IPS-11a (cell line): ENCODE data around the gene AGAP2.

Source experiments
- H3K4me3 ChIP-seq: one replicate; pipeline ENCODE4 v1.5.1; 2013; ENCODE audit warnings: low read depth, low read length, control low read depth

The AGAP2 gene

DNA sequence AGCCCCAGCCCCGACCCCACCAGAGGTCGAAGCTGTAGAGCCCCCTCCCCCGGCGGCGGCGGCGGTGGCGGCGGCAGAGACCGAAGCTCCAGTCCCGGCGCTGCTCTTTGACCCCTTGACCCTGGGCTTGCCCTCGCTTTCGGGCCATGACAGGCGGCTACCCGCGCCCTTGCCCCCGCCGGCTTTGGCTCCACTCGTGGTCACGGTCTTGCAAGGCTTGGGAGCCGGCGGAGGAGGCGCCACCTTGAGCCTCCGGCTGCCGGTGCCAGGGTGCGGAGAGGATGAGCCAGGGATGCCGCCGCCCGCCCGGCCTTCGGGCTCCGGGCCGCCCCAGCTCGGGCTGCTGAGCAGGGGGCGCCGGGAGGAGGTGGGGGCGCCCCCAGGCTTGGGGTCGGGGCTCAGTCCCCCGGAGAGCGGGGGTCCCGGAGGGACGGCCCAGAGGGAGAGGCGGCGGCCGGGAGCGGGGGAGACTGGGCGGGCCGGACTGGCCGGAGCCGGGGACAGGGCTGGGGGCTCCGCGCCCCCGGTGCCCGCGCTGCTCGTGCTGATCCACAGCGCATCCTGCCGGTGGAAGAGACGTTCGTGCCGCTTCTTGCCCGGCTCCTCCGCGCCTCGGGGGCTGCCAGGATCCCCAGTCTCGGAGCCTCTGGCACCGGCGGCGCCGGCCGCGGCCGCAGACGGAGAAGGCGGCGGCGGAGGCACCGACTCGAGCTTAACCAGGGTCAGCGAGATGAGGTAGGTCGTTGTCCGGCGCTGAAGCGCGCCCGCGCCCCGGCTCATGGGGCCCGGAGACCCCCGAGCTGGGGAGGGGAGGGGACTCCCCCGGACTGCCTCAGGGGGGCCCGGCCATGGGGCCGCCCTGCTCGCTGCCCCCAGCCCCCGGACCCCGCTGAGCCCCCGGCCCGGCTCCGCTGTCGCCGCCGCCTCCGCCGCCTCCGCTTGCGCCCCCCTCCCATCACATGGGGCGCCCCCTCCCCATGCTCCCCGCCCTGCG lies 778 bp downstream of the AGAP2 start:
- peak overlapping the region; percentile 8 for H3K4me3 ChIP-seq

DNA sequence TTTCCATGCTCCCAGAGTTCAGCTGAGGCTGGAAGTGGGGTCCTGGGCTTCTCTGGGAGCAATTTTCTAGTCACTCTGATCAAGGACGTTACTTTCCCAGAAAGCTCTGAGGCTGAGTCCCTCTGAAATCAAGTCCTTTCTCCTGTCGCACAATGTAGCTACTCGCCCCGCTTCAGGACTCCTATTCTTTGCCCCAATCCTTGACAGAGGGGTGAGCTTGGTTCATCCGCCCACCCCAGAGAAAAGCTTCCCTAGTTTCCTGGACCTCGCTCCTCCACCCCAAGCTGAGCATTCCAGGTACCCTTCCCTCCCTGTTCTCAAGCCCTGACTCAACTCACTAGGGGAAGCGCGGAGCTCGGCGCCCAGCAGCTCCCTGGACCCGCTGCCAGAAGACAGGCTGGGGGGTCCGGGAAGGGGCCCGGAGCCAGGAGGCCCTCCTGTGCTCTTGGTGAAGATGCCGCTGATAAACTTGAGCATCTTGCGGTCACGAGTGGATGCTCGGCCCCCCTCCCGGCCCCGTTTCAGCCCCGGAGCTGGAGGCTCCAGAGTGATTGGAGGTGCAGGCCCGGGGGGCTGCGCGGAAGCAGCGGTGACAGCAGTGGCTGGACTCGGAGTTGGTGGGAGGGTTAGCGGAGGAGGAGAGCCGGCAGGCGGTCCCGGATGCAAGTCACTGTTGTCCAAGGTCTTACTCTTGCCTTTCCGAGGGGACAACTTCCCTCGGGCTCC lies 1.6 kb downstream of the AGAP2 start:
- no peak overlapping the region for H3K4me3 ChIP-seq

DNA sequence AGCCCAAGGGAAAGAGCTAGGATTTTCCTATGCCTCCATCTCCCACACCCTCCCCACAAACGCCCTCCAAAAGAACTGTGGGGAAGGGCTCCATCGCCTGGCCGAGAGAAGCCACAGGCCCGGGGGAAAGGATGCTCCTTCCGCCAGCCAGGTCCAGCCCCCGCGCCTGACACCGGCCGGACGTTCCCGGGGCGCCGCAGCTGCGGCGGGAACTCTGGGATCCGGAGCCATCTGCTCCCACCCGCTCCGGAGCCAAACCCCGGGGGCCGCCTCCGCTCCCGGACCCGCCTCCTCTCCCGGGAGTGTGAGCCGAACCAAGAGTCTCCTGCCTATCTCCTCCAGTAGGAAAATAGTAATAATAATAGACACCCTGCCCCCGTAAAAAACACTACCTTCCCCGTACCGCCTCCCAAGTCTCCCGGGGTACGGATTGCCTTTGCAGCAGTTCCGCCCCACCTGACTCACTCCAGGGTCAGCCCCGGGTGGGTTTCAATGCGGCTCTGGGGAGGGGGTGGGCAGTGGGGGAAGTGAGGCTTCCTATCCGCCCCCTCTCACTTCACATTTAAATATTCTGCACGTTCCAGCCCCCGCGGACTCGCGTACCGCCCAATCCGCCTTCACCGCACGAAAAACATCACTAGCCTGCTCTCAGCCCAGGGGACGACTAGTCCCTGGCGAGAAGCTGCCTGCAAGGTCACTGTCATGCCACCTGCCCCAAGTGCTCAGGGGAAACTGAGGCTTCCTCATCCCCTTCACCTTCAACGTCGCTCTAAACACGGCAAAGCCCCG lies 2.4 kb downstream of the AGAP2 start:
- peak overlapping the region; percentile 17 for H3K4me3 ChIP-seq

DNA sequence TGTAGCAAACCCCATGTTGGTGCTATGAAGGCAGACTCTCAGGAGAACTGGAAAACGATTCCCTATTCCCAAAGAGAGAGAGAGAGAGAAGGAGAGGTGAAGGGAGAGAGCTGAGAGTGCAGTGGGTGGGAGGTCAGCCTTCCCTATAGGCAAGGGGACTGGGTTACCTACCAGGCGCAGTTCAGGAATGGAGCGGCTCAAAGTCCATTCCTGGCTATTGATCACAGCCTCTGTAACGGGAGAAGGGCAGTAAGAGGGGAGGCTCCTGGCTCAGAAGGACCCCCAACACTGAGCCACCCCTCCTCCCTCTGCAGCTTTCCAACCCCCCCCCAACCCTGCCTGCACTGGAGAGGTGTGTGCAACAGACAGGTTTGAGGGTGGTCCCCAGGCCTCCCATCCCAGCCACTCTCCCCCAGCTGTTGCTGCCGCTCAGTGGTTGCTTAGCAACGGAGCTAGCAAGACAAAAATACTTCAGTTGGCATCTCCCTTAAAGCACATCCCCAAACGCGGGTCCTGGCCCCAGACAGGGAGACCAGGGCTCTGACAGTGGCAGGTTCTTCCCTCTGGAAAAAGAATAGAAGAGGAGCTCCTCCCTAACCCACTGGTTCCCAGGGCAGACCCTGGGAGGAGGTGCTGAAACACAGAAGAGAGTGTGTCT lies 3.2 kb downstream of the AGAP2 start:
- peak overlapping the region; percentile 17 for H3K4me3 ChIP-seq

DNA sequence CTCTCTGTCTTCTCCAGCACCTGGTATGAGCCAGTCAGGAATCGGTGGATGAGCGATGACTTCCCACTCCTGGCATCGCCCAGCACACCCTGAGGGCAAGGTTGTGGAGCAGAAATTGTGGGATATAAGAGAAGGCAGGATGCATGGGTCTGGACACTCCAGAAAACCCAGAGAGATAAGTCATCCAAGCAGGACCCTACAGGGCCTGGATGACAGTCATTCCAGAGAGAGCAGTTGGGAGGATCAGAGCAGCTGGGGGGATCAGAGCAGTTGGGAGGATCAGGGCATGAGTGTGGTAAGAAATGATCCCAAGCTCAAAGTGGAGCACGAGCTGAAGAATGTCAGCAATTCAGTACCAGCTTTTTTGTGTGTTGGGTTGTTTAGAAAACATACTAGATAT lies 4.0 kb downstream of the AGAP2 start:
- no peak overlapping the region for H3K4me3 ChIP-seq

DNA sequence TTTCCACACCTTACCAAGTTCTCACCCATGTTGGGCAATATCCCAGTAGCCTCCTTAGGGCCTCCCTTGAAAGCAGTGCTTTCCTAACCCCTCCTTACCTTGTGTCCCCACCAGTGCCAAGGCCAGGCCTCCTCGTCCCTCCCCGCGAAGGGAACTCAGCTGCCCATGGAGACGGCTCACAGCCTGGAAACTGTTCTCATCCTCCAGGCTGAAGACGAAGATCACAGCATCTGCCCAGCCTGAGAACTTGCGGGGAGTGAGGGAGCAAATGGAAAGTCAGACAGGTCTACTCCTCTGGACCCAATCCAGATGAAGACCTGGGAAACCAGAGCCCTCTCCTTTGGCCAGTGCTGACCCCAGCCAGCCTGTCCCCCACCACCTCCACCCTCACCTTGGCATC lies 4.6 kb downstream of the AGAP2 start:
- no peak overlapping the region for H3K4me3 ChIP-seq

DNA sequence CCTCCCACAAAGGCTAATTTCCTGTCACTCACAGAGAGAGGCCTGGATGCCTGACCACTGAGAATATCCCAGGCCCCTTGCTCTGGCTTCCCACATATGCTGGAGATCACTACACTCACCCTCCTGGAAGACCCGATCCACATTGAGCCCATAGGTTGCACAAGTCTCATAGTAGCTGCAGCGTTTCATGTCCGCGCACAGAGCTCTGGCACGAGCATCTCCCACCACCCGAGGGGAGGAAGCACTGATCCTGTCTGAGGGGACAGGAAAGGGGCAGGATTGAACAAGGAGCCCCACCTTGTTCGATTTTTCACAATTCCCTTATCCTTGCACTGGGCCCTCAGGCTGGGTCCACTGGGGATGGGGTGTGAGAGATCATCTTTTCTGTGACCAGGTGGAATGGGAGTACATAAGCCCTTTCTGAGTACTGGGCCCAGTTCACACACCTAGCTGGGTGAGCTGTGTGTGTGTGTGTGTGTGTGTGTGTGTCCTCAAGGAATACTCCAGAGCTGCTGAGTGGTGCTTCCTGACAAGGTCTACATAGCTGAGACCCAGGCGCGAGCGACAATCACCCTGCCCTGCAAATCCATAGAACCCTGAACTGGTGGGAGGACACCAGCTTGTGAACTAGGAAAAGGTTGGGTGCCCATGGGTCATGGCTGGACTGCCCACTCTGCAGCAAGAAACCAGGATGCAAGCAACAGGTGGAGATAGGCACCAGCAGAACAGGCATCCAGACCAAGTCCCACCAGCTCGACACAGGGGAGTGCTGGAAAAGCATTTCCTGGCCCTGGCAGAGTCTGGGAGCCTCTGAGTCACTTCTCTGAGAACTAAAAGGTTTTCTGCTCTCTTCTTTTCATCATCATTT lies 5.6 kb downstream of the AGAP2 start:
- no peak overlapping the region for H3K4me3 ChIP-seq

DNA sequence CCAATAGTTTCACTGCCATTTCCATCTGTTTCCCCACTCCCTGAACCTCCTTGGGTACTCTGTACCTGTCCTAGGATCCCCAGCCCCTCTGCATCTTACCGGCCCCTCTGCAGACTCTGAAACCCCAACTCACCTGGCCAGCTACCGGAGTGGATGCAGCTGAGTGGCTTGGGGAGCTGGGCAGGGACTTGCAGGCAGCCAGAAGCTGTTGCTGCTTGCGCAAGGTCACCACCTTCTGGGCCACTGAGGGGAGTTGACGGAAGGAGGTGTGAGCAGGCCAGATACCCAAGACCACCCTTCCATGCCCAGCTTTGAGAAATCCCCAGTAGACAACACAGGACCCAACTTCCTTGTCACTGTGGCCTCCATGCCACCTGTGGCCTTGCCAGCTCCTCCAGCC lies 6.3 kb downstream of the AGAP2 start:
- H3K4me3 ChIP-seq = no peak overlapping the region

DNA sequence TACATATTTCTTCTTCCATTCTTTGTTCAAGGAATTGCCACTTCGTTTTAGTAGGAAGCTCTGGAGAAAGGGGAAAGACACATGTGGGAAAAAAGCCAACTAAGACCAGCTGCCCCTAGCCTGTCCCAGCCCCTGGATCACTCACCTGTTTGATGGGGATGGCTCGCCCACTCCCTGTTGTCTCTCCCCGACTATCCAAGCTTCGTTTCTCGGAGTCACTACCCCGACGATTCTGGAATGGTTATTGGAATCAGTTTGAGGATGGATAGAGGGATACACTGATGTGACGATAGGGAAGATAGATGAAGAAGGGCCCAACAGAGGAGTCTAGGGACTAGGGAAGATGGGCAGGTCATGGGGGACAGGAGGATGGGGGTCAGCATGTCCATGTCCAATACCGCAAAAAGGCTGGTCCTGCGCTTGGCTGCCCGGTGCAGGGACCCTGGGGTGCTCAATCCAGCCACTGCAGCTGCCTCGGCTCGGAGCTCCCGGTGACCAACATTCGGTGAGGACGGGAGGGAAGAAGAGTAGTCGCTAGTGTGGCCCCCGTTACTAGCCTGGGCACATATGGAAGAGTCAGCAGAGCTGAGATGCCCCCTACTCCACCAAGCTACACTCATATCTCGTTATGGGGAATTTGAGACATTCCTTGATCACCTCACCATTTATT lies 7.0 kb downstream of the AGAP2 start:
- no peak overlapping the region for H3K4me3 ChIP-seq

DNA sequence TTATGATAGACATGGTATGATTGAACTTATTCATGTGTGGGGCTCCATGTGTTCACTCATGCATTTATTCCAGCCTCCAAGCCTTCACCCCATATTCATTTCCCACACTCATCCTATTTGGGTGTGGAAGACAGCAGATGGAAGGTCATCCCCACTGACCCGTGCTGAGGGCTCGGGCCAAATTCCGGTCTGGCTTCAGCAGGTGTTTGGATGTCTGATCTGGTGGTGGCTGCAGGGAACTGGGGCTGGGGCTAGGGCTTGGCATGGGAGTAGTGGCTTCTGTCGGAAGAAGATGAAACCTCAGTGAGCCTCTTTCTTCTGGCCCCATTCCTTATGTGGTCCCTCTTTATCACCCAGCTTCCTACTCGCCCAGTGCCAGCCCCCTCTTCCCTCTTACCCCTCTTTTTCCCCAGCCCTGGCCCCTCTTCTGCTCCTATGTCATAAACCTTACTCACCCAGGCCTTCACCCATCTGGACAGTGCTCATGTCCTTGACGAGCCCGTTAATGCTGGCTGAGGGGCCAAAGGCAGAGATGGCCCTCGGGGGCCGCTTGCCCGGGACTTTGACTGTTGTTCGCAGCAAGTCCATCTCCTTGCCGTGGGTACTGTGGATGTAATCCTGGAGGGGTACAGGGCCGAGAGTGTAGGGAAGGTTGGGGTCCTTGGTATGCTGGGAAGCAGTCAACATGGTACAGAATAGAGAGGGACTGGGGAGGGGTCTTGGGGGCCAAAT lies 8.0 kb downstream of the AGAP2 start:
- H3K4me3 ChIP-seq = no peak overlapping the region

DNA sequence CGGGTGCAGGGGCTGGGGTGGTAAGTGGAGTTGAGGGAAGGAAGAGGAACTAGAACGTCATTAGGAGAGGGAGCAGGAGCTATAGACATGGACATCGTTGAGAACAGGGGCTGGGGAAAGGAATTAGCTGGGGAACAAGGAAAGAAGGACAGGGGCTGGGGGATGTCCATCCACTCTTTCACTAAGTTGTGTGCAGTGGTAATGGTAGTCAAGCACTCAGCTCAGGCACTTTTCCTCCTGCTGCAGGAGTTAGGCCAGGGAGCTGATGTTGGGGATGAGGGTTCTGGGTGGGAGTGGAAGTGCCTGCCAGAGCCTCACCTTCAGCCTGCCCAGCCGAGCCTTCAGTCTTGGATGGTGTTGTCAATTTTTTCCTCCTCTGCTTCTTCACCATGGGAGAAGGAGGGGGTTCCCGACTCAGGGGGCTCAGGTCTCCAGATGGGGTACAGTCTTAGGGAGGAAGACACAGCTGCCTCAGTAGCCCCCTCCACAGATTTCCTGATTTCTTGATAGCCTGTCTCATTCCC lies 9.2 kb downstream of the AGAP2 start:
- H3K4me3 ChIP-seq = no peak overlapping the region

DNA sequence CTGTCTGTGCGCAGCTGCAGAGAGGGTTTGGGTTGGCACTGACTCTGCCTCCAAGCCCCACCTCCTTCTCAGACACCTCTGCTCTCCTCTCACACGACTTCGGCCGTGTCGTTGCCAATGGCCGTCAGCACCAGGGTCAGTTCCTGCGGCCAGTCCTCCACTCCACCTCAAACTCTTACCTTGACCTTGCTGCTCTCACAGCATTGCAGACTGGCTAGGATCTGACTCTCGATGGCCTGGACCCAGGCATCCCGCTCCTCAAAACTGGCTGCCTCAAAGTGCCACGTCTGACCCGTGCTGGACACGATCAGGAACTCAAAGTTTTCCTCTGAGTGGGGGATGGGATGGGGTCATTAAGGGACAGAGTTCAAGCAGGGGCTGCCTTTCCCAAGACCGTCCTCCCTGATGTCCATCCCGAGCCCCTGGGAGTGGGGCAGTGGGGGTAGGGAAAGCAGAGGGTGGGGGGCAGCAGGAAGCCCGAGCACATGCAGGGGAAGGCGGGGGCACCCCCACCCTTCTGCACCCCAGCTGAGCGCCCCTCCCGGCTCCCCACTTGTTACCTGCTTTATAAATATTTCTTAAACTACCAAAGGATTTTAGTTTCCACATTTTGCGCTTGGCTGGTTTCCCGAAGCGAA lies 10.7 kb downstream of the AGAP2 start:
- H3K4me3 ChIP-seq = peak overlapping the region; percentile 13

DNA sequence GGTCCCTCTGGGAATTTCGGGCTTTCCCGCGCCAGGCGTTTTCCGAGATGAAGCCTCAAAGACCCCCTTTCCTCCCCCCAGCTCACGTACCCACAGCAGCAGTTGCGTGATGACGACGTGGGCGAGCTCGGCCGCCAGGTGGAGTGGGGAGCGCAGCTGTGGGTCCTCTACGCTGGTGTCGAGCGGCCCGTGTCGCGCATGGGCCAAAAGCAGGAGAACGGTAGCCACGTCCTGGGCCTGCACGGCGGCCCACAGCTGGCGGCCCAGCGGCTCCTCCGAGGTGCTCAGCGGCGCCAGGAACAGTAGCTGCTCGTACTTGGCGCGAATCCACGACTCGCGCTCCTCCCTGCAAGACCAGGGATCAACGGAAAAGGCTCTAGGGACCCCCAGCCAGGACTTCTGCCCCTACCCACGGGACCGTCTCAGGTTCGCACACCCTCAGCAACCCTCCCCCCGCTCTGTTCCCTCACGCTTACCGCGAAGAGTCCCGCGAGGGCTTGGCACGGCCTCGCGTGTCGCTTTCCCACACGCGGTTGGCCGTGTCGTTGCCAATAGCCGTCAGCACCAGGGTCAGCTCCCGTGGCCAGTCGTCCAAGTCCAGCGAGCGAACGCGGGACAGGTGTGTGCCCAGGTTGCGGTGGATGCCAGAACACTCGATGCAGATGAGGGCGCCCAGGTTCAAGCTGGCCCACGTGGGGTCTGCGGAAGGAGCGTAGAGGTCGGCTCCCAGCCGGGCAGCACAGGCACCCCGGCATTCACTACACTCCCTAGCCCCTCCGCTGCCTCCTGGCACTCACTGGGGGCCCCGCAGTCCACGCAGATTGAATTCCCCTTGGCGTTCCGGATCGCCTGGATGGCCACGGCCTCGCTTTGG lies 11.4 kb downstream of the AGAP2 start:
- peak overlapping the region; percentile 69 for H3K4me3 ChIP-seq

DNA sequence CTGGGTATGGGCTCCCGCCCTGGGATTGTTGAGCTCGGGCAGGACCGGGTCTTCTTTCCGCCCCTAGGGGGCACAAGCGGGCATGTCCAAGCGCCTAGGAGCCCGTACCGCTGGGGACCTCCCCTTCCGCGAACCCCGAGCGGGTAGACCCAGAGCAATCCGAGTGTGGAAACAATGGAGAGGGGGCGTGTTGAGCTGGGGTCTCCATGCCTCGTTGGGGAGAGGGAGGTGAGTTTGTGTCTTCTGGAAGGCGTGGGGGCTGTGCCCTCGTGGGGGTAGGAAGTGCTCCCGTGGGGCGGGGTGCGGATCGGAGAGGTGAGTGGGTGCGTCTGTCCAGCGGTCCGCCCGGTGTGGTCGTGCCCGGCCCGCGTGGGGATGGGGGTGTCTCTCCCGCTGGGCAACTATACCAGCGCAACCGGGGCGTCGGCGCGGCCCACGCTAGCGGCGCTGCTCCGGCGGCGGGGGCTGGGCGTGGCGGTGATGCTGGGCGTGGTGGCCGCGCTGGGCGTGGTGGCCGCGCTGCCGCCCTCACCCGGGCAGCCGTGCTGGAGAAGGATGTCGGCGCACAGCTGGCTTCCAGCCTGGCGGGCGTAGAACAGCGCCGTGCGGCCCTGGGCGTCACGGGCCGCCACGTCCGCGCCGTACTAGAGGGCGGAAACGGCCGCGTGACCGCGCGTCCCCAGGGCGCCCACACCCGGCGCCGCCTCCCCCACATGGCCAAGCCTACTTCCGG lies 12.2 kb downstream of the AGAP2 start:
- H3K4me3 ChIP-seq = peak overlapping the region; percentile 69

DNA sequence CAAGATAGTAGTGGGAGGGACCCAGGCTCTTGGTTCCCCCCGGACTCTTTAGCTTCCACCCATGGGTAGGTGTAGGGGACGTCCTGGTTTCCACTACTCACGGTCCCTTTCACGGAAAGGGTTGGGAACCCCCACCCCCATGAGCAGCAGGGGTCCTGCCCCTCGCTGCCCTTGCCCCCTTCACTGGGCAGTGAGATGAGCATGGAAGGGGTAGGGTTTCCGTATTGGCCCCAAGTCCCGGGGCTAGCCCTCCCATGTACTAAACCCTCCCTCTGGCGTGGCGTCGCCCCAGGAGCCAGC lies 12.7 kb downstream of the AGAP2 start:
- peak overlapping the region; percentile 69 for H3K4me3 ChIP-seq

DNA sequence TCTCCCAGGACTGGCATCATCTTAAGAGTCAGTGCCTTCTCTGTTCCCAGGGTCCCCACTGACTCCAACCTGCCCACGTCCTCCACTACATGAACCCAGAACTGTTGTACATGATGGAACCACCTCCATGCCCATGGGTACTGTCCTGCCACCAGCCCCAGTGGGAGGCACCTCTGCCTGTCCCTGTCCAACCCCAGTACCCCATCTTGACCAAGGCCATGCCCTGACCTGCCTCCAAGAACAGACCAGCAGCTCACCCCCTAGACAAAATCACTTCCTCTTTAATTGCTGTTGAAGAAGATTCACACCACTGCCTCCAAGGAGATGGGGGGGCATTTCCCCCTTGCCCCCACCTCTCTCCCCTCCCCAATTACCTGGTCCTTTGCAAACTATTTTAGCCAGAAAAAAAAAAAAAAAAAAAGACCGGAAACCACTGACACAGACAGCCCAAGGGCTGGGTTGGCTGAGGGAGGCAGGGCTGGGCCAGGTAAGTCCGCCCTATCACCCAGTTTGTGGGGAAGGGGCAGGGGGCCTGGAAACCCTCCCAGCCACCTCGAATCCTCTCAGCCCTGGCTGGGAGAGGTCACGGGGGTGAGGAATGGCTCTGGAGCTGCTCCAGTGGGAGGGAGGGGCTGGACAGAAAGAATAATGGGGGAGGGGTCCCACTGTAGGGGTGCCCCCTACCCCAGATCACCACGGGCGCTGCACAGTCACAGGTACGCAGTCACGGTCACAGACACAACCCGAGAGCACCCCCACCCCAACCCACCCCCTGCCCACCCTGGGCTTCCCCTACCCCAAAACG lies 13.4 kb downstream of the AGAP2 start:
- no peak overlapping the region for H3K4me3 ChIP-seq
